H1 (cell line): ENCODE results near the gene MYO5A. TPM values are rescaled to one million over a fixed set of nuclear protein-coding genes. Genes with fewer than 3 reads are reported as not detected.

Source experiments
- CTCF ChIA-PET: fragments of 300-600 bp; sonication (Branson Sonifier 250); formaldehyde crosslinking; loops from one replicate; lab custom pipeline; 2021; ENCODE audit not compliant: partially characterized antibody; lab: Charles Lee
- POLR2A ChIA-PET: fragments of 300-600 bp; sonication (Branson Sonifier 250); formaldehyde crosslinking; loops from one replicate; lab custom pipeline; 2021; ENCODE audit warnings: inconsistent platforms; ENCODE audit not compliant: partially characterized antibody; lab: Charles Lee
- DNase-seq, 2 experiments: peaks; one replicate each; pipeline versions ENCODE4 v3.0.0 to v3.0.0-alpha.2; 2010 to 2022; ENCODE audit warnings: low spot score in 2 of 2, low read depth in 1 of 2, mixed read lengths in 1 of 2
- FAIRE-seq: peaks from 2 replicates; lab custom pipeline; 2011; peaks lifted over from hg19 to GRCh38; lab: Jason Lieb, UNC
- H2AFZ ChIP-seq: 2 replicates; pipeline ENCODE4 v1.8.1; 2012; ENCODE audit warnings: low read length, inconsistent platforms
- H2AK5ac ChIP-seq: 2 replicates; pipeline ENCODE4 v1.6.1; 2013; ENCODE audit warnings: low read depth, low read length
- H2BK120ac ChIP-seq: replicated peaks from 2 replicates; pipeline ENCODE3; 2013; ENCODE audit warnings: low read depth, low read length, inconsistent platforms
- H2BK12ac ChIP-seq: 2 replicates; pipeline ENCODE4 v1.6.1; 2013; ENCODE audit warnings: low read depth, low read length
- H2BK15ac ChIP-seq: 2 replicates; pipeline ENCODE4 v1.6.1; 2013; ENCODE audit warnings: low read length
- H2BK20ac ChIP-seq: 2 replicates; pipeline ENCODE4 v1.6.1; 2013; ENCODE audit warnings: low read length
- H2BK5ac ChIP-seq: 2 replicates; pipeline ENCODE4 v1.6.1; 2013; ENCODE audit warnings: low read depth, low read length
- H3K14ac ChIP-seq: 2 replicates; pipeline ENCODE4 v1.6.1; 2013; ENCODE audit warnings: inconsistent platforms; ENCODE audit not compliant: insufficient read length
- H3K18ac ChIP-seq: 2 replicates; pipeline ENCODE4 v1.6.1; 2013; ENCODE audit warnings: low read length; ENCODE audit errors: extremely low read depth
- H3K23ac ChIP-seq: 2 replicates; pipeline ENCODE4 v1.6.1; 2013; ENCODE audit warnings: inconsistent platforms; ENCODE audit not compliant: insufficient read length
- H3K23me2 ChIP-seq: 2 replicates; pipeline ENCODE4 v1.6.1; 2013; ENCODE audit warnings: low read depth, low read length
- H3K27ac ChIP-seq: 2 replicates; pipeline ENCODE4 v1.6.1; 2011; ENCODE audit warnings: low read depth, low read length, inconsistent platforms
- H3K27me3 ChIP-seq, 4 experiments: replicated peaks in 1 of 4; 1 replicate in 1 of 4; 2 replicates in 3 of 4; pipeline versions ENCODE4 v1.6.1 to v1.8.1; 2011 to 2013; ENCODE audit warnings: low read length in 3 of 4, mild to moderate bottlenecking in 3 of 4, inconsistent platforms in 2 of 4, mixed read lengths in 2 of 4, moderate library complexity in 1 of 4; ENCODE audit not compliant: control insufficient read depth in 3 of 4, insufficient read depth in 3 of 4; ENCODE audit errors: extremely low read depth in 1 of 4
- H3K36me3 ChIP-seq, 4 experiments: 2 replicates each; pipeline versions ENCODE4 v1.6.1 to v1.8.1; 2011 to 2013; ENCODE audit warnings: mild to moderate bottlenecking in 4 of 4, low read length in 3 of 4, moderate library complexity in 2 of 4, control low read depth in 1 of 4, inconsistent platforms in 1 of 4; ENCODE audit not compliant: insufficient read depth in 4 of 4, control insufficient read depth in 2 of 4
- H3K4ac ChIP-seq: replicated peaks from 2 replicates; pipeline ENCODE3; 2013; ENCODE audit warnings: low read length, low read depth, mixed read lengths, inconsistent platforms; ENCODE audit not compliant: insufficient read length
- H3K4me1 ChIP-seq, 4 experiments: replicated peaks in 1 of 4; 1 replicate in 1 of 4; 2 replicates in 3 of 4; pipeline versions ENCODE4 v1.6.1 to v1.8.1; 2011 to 2013; ENCODE audit warnings: low read length in 3 of 4, inconsistent platforms in 2 of 4, mixed read lengths in 1 of 4; ENCODE audit not compliant: insufficient read depth in 4 of 4, control insufficient read depth in 3 of 4
- H3K4me2 ChIP-seq, 2 experiments: 2 replicates each; pipeline versions ENCODE4 v1.6.1 to v1.8.1; 2011 to 2013; ENCODE audit warnings: low read depth in 2 of 2, low read length in 2 of 2, control low read depth in 1 of 2, inconsistent platforms in 1 of 2, mild to moderate bottlenecking in 1 of 2; ENCODE audit not compliant: insufficient read depth in 1 of 2
- H3K4me3 ChIP-seq, 4 experiments: fragments of 200-600, 300-600 bp in 1 of 4; sonication (generic), shearing (Covaris generic), sonication (Bioruptor Twin) in 1 of 4; 2 replicates each; pipeline versions ENCODE4 v1.5.1 to v1.8.1; 2011 to 2016; ENCODE audit warnings: low read length in 4 of 4, low read depth in 3 of 4, control low read depth in 2 of 4, inconsistent platforms in 2 of 4, mild to moderate bottlenecking in 2 of 4, mixed read lengths in 1 of 4, moderate library complexity in 1 of 4; ENCODE audit not compliant: insufficient read depth in 2 of 4; ENCODE audit errors: extremely low read depth in 1 of 4
- H3K56ac ChIP-seq: replicated peaks from 2 replicates; pipeline ENCODE3; 2013; ENCODE audit warnings: low read depth, mild to moderate bottlenecking, mixed read lengths, low read length, inconsistent platforms; ENCODE audit not compliant: insufficient read length
- H3K79me1 ChIP-seq: 2 replicates; pipeline ENCODE4 v1.6.1; 2013; ENCODE audit warnings: low read depth, low read length, control low read depth
- H3K79me2 ChIP-seq, 2 experiments: 2 replicates each; pipeline versions ENCODE4 v1.6.1 to v1.8.1; 2012 to 2013; ENCODE audit warnings: low read length in 2 of 2, mild to moderate bottlenecking in 2 of 2, inconsistent platforms in 1 of 2; ENCODE audit not compliant: insufficient read depth in 2 of 2, control insufficient read depth in 1 of 2
- H3K9ac ChIP-seq, 4 experiments: replicated peaks in 1 of 4; 1 replicate in 1 of 4; 2 replicates in 3 of 4; pipeline versions ENCODE4 v1.6.1 to v1.8.1; 2011 to 2013; ENCODE audit warnings: low read depth in 3 of 4, low read length in 3 of 4, control low read depth in 2 of 4, mild to moderate bottlenecking in 2 of 4, moderate library complexity in 2 of 4, inconsistent platforms in 1 of 4; ENCODE audit errors: extremely low read depth in 1 of 4
- H3K9me3 ChIP-seq, 2 experiments: 2 replicates each; pipeline versions ENCODE4 v1.6.1 to v1.8.1; 2012 to 2013; ENCODE audit warnings: mild to moderate bottlenecking in 2 of 2, moderate library complexity in 2 of 2, control low read depth in 1 of 2, inconsistent platforms in 1 of 2, low read depth in 1 of 2, low read length in 1 of 2, mixed read lengths in 1 of 2; ENCODE audit not compliant: insufficient read depth in 2 of 2
- H4K20me1 ChIP-seq, 2 experiments: replicated peaks in 1 of 2; 2 replicates each; pipeline versions ENCODE3 to v1.8.1; 2011 to 2013; ENCODE audit warnings: inconsistent platforms in 2 of 2, low read length in 2 of 2, mild to moderate bottlenecking in 1 of 2; ENCODE audit not compliant: insufficient read depth in 2 of 2, control insufficient read depth in 1 of 2
- H4K5ac ChIP-seq: 2 replicates; pipeline ENCODE4 v1.6.1; 2013; ENCODE audit warnings: low read length, low read depth, mixed read lengths, inconsistent platforms; ENCODE audit not compliant: insufficient read length
- H4K8ac ChIP-seq: 2 replicates; pipeline ENCODE4 v1.8.0; 2013; ENCODE audit warnings: mild to moderate bottlenecking, moderate library complexity, low read length, inconsistent platforms; ENCODE audit not compliant: insufficient read depth; ENCODE audit errors: extremely low read depth
- H4K91ac ChIP-seq: replicated peaks from 2 replicates; pipeline ENCODE3; 2013; ENCODE audit warnings: low read length, mixed read lengths, inconsistent platforms; ENCODE audit not compliant: insufficient read length
- RNF2 ChIP-seq: fragments of 200-900, 300-1000 bp; sonication (generic); IDR thresholded peaks from 2 replicates; pipeline ENCODE4 v1.7.1; 2016; ENCODE audit warnings: borderline replicate concordance, low read depth, mild to moderate bottlenecking, antibody characterized with exemption, low read length; ENCODE audit not compliant: poor library complexity, severe bottlenecking; ENCODE audit errors: missing control alignments
- SIRT6 ChIP-seq: IDR thresholded peaks from one replicate; pipeline ENCODE4 v1.7.1; 2012; ENCODE audit warnings: low read length, inconsistent platforms
- WGBS, 2 experiments: shearing (Covaris generic) in 1 of 2; methylation state at CpG; one replicate each; pipeline versions ENCODE4 v1.1.6 to v1.1.7; 2013 to 2015; ENCODE audit warnings: low lambda C conversion rate in 2 of 2, mixed read lengths in 2 of 2, inconsistent platforms in 1 of 2, low coverage in 1 of 2, missing lambda C conversion rate in 1 of 2; ENCODE audit not compliant: insufficient replicate concordance in 2 of 2, insufficient coverage in 1 of 2, insufficient read length in 1 of 2; ENCODE audit errors: extremely low coverage in 1 of 2, missing lambda C conversion rate in 1 of 2; 5-methylcytosine and 5-hydroxymethylcytosine counted together
- polyA plus RNA-seq, 7 experiments: library from polyadenylated mRNA; depleted of rRNA in 3 of 7; stranded (reverse) in 5 of 7; unstranded in 2 of 7; fragments of >200 nt in 5 of 7; fragments of 200-250 nt in 2 of 7; gene quantifications; 1 replicate in 5 of 7; 2 replicates in 1 of 7; 4 replicates in 1 of 7; pipeline versions ENCODE4 v1.2.1 to v1.2.3, GENCODE V29; 2011 to 2013; ENCODE audit warnings: missing spikeins in 2 of 7, mixed read lengths in 2 of 7
- total RNA-seq: library from RNA; stranded (reverse); fragmentation: NEBNext Ultra II Directional; extraction: Animal tissue kit (Norgen Biotek cat#: 25700); gene quantifications from 2 replicates; pipeline ENCODE4 v1.2.1, GENCODE V29; 2021

Gene MYO5A
- total and polyA plus RNA-seq, 2 of the 8 experiments (the other 6 are each of a cell fraction or from before 2014, with no cell fraction given), result 11.4 to 24.7 TPM

DNA sequence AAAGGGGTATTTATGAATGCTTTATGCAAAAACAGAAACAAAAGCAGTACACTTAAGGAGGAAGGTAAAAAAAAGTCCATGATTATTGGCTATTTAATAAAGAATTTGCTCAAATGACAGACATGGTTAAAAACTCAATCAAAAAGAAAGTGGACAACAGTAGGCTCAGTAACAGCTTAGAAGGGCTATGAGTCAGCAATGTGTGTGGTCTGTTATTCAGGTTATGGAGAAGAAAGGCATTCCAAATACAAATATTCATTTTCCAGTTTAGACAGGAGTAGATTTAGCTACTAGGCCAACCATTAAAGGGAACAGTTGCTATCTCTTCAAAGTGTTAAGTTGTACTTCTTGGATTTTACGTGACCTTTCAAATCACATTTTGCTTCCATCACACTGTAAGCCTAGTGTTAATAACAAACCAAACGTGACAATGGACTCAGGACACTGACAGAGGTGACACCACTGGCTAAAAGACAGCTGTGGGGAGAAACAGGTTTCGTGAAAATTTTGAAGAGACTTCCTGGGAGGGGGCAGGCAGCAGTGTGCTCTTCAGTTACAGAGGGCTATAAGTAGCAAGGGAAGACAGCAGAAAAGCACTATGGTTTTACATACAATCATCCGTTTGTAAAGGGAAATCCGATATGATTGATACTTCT is 191.4 kb downstream of the MYO5A start:
- H3K18ac ChIP-seq, result no peak overlapping the region
- H3K23me2 ChIP-seq, result no peaks in the 10 kb centered on the region
- FAIRE-seq (no peak), DNase-seq (no peak)
- H3K36me3 ChIP-seq, result no peaks in the 10 kb centered on the region
- no peaks in the 10 kb centered on the region for H3K79me2 ChIP-seq
- H3K27ac ChIP-seq, result no peak overlapping the region
- ChIA-PET POLR2A (no interaction called here), CTCF (interaction anchor here (1.0 kb wide), 1 partner anchor 80 kb away, joined by 3 read pairs; no protein-coding TSS in a partner anchor)
- no peak overlapping the region for H2AK5ac ChIP-seq
- no peak overlapping the region for H3K56ac ChIP-seq
- H3K79me1 ChIP-seq, result no peaks in the 10 kb centered on the region
- no peak overlapping the region for H3K23ac ChIP-seq
- no peaks in the 10 kb centered on the region for H3K27me3 ChIP-seq
- whole genome bisulfite sequencing, 2 experiments, result 70% methylated on average over 5 of the region's 5 CpGs; no CpG with 5 or more reads in 1 of the 2 experiments
- H4K5ac ChIP-seq, result no peak overlapping the region
- no peak overlapping the region for H4K8ac ChIP-seq
- no peak overlapping the region for H2BK120ac ChIP-seq
- no peak overlapping the region for H3K14ac ChIP-seq
- H2BK12ac ChIP-seq, result no peak overlapping the region
- no peak overlapping the region for H4K91ac ChIP-seq
- H2AFZ ChIP-seq, result no peak overlapping the region
- no peak overlapping the region for H3K4me3 ChIP-seq
- H4K20me1 ChIP-seq, result no peaks in the 10 kb centered on the region
- no peak overlapping the region for H2BK5ac ChIP-seq
- no peaks in the 10 kb centered on the region for H3K9me3 ChIP-seq
- H2BK15ac ChIP-seq, result no peak overlapping the region
- H2BK20ac ChIP-seq, result no peak overlapping the region
- no peak for TF ChIP-seq RNF2
- TF ChIP-seq SIRT6, result no peak
- H3K4ac ChIP-seq, result no peak overlapping the region
- peaks cover 0 to 14% (median 6%) of the 10 kb centered on the region in 4 experiments; a peak in 5 of 7 replicates for H3K4me1 ChIP-seq
- H3K4me2 ChIP-seq, result no peak overlapping the region; a peak in 1 of 4 replicates
- no peak overlapping the region for H3K9ac ChIP-seq
